Retinal pigment epithelial cell (primary cell): ENCODE data around the gene SMAD3.
"Not testable (repeated sequence)": the region's sequence is repeated elsewhere in the genome, so short reads cannot be mapped to it uniquely, and the experiment has no call there.

ENCODE experiments used
- DNase-seq: peaks from one replicate; pipeline ENCODE4 v3.0.0-alpha.2; 2010; ENCODE audit warnings: low read depth
- H3K4me3 ChIP-seq: 2 replicates; pipeline ENCODE4 v1.5.1; 2011; ENCODE audit warnings: mild to moderate bottlenecking, low read length, control low read depth, moderate library complexity
- TF ChIP-seq, protein P1 (sequence below): conservative IDR thresholded peaks from 2 replicates; pipeline ENCODE4 v1.5.1; 2011; ENCODE audit warnings: low read depth, low read length, control low read depth, inconsistent platforms

Gene SMAD3

DNA sequence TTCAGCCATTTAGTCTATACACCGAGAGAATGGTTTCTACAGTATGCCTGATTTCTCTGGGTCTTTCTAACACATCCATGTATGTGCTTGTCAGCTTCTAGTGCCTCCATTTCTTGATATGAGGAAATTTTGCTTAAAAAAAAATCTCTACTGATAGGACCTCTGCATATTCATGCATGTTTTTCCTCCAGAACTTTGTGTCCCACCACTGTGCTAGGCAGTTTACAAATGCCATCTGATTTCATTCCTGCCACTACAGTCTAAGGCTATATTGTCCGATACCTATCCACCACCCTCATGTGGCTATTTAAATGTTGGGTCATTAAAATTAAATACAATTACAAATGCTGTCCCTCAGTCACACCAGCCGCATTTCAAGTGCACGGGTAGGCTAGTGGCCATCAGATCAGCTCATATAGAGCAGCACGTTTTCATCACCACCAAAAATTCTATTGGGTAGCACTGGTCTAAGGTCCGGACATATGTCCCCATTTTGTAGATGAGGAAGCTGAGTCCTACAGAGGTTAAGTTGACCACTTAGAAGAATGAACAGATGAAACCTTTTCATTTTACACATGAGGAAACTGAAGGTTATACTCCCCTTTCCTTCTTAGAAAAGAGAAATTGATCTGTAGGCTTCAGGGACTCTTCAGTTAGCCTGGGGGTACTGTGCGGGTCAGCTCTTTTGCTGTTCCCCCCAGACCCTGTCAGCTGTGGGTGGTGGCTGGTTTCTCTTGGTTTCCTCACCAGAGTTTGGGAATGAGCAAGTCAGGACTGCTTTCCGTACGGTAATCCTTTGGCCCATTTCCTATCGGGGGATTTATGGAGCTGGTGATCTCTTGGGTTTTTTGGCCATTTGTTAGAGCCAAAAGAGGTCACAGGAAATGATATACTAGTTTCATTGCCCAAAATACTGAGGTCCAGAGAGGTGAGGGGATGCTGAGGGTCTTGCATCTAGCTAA, 56.5 kb downstream of the SMAD3 start:
- DNase-seq: no peak
- TF ChIP-seq, protein P1, sequence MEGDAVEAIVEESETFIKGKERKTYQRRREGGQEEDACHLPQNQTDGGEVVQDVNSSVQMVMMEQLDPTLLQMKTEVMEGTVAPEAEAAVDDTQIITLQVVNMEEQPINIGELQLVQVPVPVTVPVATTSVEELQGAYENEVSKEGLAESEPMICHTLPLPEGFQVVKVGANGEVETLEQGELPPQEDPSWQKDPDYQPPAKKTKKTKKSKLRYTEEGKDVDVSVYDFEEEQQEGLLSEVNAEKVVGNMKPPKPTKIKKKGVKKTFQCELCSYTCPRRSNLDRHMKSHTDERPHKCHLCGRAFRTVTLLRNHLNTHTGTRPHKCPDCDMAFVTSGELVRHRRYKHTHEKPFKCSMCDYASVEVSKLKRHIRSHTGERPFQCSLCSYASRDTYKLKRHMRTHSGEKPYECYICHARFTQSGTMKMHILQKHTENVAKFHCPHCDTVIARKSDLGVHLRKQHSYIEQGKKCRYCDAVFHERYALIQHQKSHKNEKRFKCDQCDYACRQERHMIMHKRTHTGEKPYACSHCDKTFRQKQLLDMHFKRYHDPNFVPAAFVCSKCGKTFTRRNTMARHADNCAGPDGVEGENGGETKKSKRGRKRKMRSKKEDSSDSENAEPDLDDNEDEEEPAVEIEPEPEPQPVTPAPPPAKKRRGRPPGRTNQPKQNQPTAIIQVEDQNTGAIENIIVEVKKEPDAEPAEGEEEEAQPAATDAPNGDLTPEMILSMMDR: no peak
- H3K4me3 ChIP-seq: no peak overlapping the region

GRCh38 chr15:67122816-67123215, 57.4 kb downstream of the SMAD3 start:
- H3K4me3 ChIP-seq, DNase-seq: not testable (repeated sequence)

DNA sequence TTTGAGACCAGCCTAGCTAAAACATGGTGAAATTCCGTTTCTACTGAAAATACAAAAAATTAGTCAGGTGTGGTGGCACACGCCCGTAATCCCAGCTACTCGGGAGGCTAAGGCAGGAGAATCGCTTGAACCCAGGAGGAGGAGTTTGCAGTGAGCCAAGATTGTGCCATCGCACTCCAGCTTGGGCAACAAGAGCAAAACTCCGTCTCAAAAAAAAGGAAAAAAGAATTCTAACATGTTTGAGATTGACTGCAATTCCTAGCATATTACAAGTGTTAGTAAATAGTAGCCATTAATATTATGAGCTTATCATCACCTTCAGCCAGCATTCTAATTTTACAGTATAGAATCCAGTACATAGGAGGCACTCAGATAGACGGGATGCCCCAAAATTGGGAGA, 57.9 kb downstream of the SMAD3 start:
- H3K4me3 ChIP-seq, DNase-seq: not testable (repeated sequence)

DNA sequence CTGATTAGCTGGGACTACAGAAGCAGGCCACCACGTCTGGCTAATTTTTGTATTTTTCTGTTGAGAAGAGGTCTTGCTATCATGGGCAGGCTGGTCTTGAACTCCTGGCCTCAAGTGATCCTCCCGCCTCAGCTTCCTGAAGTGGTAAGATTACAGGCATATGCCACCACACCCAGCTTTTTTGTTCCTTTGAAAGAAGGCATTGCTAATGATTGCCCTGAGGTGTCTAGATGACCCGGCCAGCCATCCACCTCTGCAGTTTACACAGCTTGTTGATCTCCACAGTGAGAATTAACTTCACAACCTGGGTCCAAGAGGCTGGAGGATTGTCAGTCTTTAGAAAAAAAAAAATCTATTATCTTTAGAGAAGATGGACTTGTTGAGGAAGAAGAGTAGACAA, 58.7 kb downstream of the SMAD3 start:
- H3K4me3 ChIP-seq: no peak overlapping the region
- TF ChIP-seq, protein P1: no peak
- DNase-seq: no peak

- TF ChIP-seq, protein P1: no peak
- no peak for DNase-seq
- no peak overlapping the region for H3K4me3 ChIP-seq
Measured at GRCh38 chr15:67124911-67125588, 59.6 kb downstream of the SMAD3 start.

GRCh38 chr15:67125589-67126502, 60.4 kb downstream of the SMAD3 start:
- TF ChIP-seq, protein P1: no peak
- peak; percentile 88 for DNase-seq

GRCh38 chr15:67126551-67127330, 61.3 kb downstream of the SMAD3 start:
- H3K4me3 ChIP-seq: no peak overlapping the region
- DNase-seq: no peak
- TF ChIP-seq, protein P1: no peak

More at GRCh38 chr15:67125589-67126502, 60.4 kb downstream of the SMAD3 start:
- peak overlapping the region; percentile 16 for H3K4me3 ChIP-seq
